CD14-positive monocyte (primary cell): Measurements from ENCODE around the gene TBX15. TPM values are rescaled to one million over a fixed set of nuclear protein-coding genes. Genes with fewer than 3 reads are reported as not detected.

Source experiments
- DNase-seq, 3 donors: peaks; one replicate each; pipeline ENCODE4 v3.0.0-alpha.2; 2011 to 2022
- H2AFZ ChIP-seq: 2 replicates; pipeline ENCODE4 v1.6.0; 2012; ENCODE audit warnings: mild to moderate bottlenecking, low read depth, low read length, inconsistent platforms; ENCODE audit not compliant: insufficient read depth, poor library complexity, severe bottlenecking
- H3K27ac ChIP-seq, 2 donors: 1 replicate in 1 of 2; 2 replicates in 1 of 2; pipeline ENCODE4 v1.5.1; 2012 to 2013; ENCODE audit warnings: low read length in 2 of 2, control low read depth in 1 of 2, inconsistent platforms in 1 of 2, low read depth in 1 of 2, mild to moderate bottlenecking in 1 of 2
- H3K27me3 ChIP-seq, 2 donors: one replicate each; pipeline versions ENCODE4 v1.6.0 to v1.6.1; 2011 to 2013; ENCODE audit warnings: low read length in 2 of 2; ENCODE audit not compliant: control insufficient read depth in 2 of 2, insufficient read depth in 2 of 2
- H3K36me3 ChIP-seq, 2 donors: replicated peaks in 1 of 2; 1 replicate in 1 of 2; 2 replicates in 1 of 2; pipeline versions ENCODE4 v1.5.1 to v1.6.1; 2012 to 2013; ENCODE audit warnings: low read length in 2 of 2, control low read depth in 1 of 2, inconsistent platforms in 1 of 2, mild to moderate bottlenecking in 1 of 2; ENCODE audit not compliant: insufficient read depth in 2 of 2, control insufficient read depth in 1 of 2
- H3K4me1 ChIP-seq, 2 donors: 1 replicate in 1 of 2; 2 replicates in 1 of 2; pipeline versions ENCODE4 v1.5.1 to v1.6.1; 2012 to 2013; ENCODE audit warnings: low read length in 2 of 2, control low read depth in 1 of 2, inconsistent platforms in 1 of 2, mild to moderate bottlenecking in 1 of 2, moderate library complexity in 1 of 2; ENCODE audit not compliant: insufficient read depth in 2 of 2, control insufficient read depth in 1 of 2
- H3K4me2 ChIP-seq: replicated peaks from 2 replicates; pipeline ENCODE3; 2012; ENCODE audit warnings: low read length, moderate library complexity, mild to moderate bottlenecking; ENCODE audit not compliant: poor library complexity, severe bottlenecking; ENCODE audit errors: extremely low read depth
- H3K4me3 ChIP-seq, 3 experiments: fragments of 200-600 bp in 1 of 3; sonication (generic) in 1 of 3; replicated peaks in 1 of 3; 1 replicate in 2 of 3; 2 replicates in 1 of 3; pipeline ENCODE4 v1.5.1; 2011 to 2013; ENCODE audit warnings: low read length in 3 of 3, mild to moderate bottlenecking in 3 of 3, control low read depth in 2 of 3, low read depth in 2 of 3, inconsistent platforms in 1 of 3, moderate library complexity in 1 of 3
- H3K79me2 ChIP-seq: 2 replicates; pipeline ENCODE4 v1.6.0; 2012; ENCODE audit warnings: mild to moderate bottlenecking, control low read depth, inconsistent platforms, low read length, moderate library complexity; ENCODE audit not compliant: insufficient read depth
- H3K9ac ChIP-seq: 2 replicates; pipeline ENCODE4 v1.6.0; 2017; ENCODE audit warnings: low read length, mild to moderate bottlenecking; ENCODE audit not compliant: insufficient read depth, poor library complexity, severe bottlenecking
- H3K9me3 ChIP-seq, 2 donors: replicated peaks in 1 of 2; 1 replicate in 1 of 2; 2 replicates in 1 of 2; pipeline versions ENCODE4 v1.5.1 to v1.6.1; 2012 to 2013; ENCODE audit warnings: low read length in 2 of 2, control low read depth in 1 of 2; ENCODE audit not compliant: control insufficient read depth in 1 of 2, insufficient read depth in 1 of 2
- H4K20me1 ChIP-seq: 2 replicates; pipeline ENCODE4 v1.6.0; 2012; ENCODE audit warnings: mild to moderate bottlenecking, low read length, control low read depth, moderate library complexity; ENCODE audit not compliant: insufficient read depth
- H3K27ac Mint-ChIP-seq, 7 donors: one replicate each; pipeline ENCODE4 v1.8.0; 2020; ENCODE audit warnings: mild to moderate bottlenecking in 7 of 7, mixed read lengths in 7 of 7, moderate library complexity in 6 of 7, inconsistent platforms in 2 of 7
- H3K27me3 Mint-ChIP-seq, 3 donors: one replicate each; pipeline ENCODE4 v1.8.0; 2021 to 2022; ENCODE audit warnings: low read depth in 3 of 3, mild to moderate bottlenecking in 3 of 3, mixed read lengths in 3 of 3, moderate library complexity in 3 of 3, inconsistent platforms in 1 of 3
- H3K36me3 Mint-ChIP-seq, 2 donors: one replicate each; pipeline ENCODE4 v1.8.0; 2020; ENCODE audit warnings: mixed read lengths in 2 of 2, inconsistent platforms in 1 of 2, mild to moderate bottlenecking in 1 of 2
- H3K4me1 Mint-ChIP-seq: one replicate; pipeline ENCODE4 v1.8.0; 2020; ENCODE audit warnings: mild to moderate bottlenecking, mixed read lengths
- H3K4me3 Mint-ChIP-seq, 2 donors: one replicate each; pipeline ENCODE4 v1.8.0; 2020; ENCODE audit warnings: mild to moderate bottlenecking in 2 of 2, mixed read lengths in 2 of 2, moderate library complexity in 1 of 2
- H3K9me3 Mint-ChIP-seq, 7 donors: one replicate each; pipeline ENCODE4 v1.8.0; 2020 to 2022; ENCODE audit warnings: mixed read lengths in 7 of 7, mild to moderate bottlenecking in 6 of 7, moderate library complexity in 6 of 7, inconsistent platforms in 2 of 7
- WGBS: methylation state at CpG from one replicate; pipeline ENCODE4 v1.1.5; 2013; ENCODE audit warnings: missing lambda C conversion rate; ENCODE audit not compliant: insufficient coverage; 5-methylcytosine and 5-hydroxymethylcytosine counted together
- intact Hi-C, 2 donors: fragments of 100-400 bp; cut with micrococcal nuclease; formaldehyde crosslinking; loops; one replicate each; pipeline versions ENCODE4 v1.15.0 to v1.15.1; 2023
- polyA plus RNA-seq, 3 donors: library from polyadenylated mRNA; depleted of rRNA in 1 of 3; unstranded in 2 of 3; stranded (reverse) in 1 of 3; fragments of 300-500 nt in 2 of 3; fragments of >200 nt in 1 of 3; fragmentation: Illumina TruSeq in 2 of 3; gene quantifications; 1 replicate in 2 of 3; 2 replicates in 1 of 3; pipeline ENCODE4 v1.2.3, GENCODE V29; 2012 to 2021
- TF ChIP-seq, protein P1 (sequence below): fragments of 200-600 bp; IDR thresholded peaks from one replicate; pipeline ENCODE4 v1.8.0; 2022; ENCODE audit warnings: antibody characterized with exemption, mild to moderate bottlenecking

TBX15 gene
- polyA plus RNA-seq, 3 donors = not detected

DNA sequence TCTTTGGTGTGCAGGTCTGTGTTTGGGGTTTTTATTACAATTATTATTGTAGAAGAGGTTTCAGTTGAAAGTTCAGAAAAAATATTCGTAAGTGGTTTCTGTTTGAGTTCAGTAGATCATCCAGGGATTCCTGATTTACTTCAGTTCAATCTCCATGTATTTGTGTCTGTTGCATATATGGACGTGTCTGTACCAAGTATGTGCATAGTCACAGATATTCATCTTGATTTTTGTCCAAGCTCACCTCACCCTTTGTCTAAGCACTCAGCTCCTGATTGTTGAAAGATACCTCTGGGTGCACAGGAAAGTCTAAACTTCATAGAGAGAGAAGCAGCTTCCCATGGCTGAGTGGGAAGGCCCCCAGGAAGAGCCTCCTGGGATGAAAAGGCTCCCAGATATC is 141.7 kb downstream of the TBX15 start:
- TF ChIP-seq, protein P1, sequence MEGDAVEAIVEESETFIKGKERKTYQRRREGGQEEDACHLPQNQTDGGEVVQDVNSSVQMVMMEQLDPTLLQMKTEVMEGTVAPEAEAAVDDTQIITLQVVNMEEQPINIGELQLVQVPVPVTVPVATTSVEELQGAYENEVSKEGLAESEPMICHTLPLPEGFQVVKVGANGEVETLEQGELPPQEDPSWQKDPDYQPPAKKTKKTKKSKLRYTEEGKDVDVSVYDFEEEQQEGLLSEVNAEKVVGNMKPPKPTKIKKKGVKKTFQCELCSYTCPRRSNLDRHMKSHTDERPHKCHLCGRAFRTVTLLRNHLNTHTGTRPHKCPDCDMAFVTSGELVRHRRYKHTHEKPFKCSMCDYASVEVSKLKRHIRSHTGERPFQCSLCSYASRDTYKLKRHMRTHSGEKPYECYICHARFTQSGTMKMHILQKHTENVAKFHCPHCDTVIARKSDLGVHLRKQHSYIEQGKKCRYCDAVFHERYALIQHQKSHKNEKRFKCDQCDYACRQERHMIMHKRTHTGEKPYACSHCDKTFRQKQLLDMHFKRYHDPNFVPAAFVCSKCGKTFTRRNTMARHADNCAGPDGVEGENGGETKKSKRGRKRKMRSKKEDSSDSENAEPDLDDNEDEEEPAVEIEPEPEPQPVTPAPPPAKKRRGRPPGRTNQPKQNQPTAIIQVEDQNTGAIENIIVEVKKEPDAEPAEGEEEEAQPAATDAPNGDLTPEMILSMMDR = no peak
- no peak overlapping the region for H3K27ac ChIP-seq
- no peak overlapping the region for H3K4me3 ChIP-seq
- H3K9me3 Mint-ChIP-seq = peaks cover 2 to 17% (median 8%) of the 10 kb centered on the region in 7 donors
- H3K4me2 ChIP-seq = no peak overlapping the region
- H3K4me1 ChIP-seq = peaks cover 0 to 2% of the 10 kb centered on the region in 2 donors
- no peak overlapping the region for H3K9ac ChIP-seq
- WGBS = 80% methylated on average over 1 of the region's 2 CpGs
- H3K36me3 ChIP-seq = no peaks in the 10 kb centered on the region
- H3K9me3 ChIP-seq = peaks cover 3 to 5% of the 10 kb centered on the region in 2 donors
- no peak overlapping the region for H2AFZ ChIP-seq
- no peaks in the 10 kb centered on the region for H3K27me3 ChIP-seq
- H3K27ac Mint-ChIP-seq = no peak overlapping the region
- H3K36me3 Mint-ChIP-seq = no peaks in the 10 kb centered on the region
- DNase-seq = no peak
- peaks cover 0 to 4% (median 0%) of the 10 kb centered on the region in 3 donors for H3K27me3 Mint-ChIP-seq
- H4K20me1 ChIP-seq = no peaks in the 10 kb centered on the region
- no peak overlapping the region for H3K4me3 Mint-ChIP-seq
- peaks cover 3% of the 10 kb centered on the region for H3K4me1 Mint-ChIP-seq
- no peaks in the 10 kb centered on the region for H3K79me2 ChIP-seq
- intact Hi-C loops = no loop called here

DNA sequence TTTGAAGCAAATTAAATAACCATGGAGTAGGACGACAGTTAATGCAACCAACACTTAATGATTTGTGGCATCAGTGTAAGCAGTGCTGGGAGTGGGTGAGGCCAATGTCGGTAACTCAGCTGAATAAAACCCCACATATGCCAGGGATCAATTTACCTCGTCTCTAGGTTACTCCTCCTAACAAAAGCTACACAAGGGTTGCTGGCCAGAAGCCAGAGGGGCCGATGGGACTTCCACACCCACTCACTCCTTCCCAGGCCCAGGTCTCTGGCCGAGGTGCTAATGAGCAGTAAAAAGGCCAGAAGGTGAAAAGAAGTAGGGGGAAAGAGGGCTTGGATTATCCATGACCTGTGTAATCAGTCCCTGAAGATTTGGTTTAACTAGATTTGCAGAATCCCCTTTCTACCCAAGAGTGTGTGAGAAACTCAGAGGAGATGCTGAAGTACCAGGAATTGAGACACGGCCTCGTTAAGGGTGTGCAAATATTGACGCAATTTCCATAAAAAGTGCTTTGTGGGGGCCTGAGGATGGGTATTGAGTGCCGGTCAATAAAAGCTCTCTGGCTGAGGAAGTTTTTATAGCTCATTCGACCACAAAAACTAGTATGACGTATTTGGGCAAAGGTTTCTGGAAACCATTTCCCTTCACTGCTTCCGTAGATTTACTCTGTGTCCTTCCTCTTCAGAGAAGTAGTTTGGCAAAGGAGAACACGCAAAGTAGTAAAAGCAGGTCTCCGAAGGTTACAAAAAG is 145.5 kb downstream of the TBX15 start:
- H3K4me3 Mint-ChIP-seq = no peak overlapping the region
- Histone ChIP-seq H3K4me1 (peaks cover 0 to 3% of the 10 kb centered on the region in 2 donors), H3K4me3 (no peak overlapping the region), H3K79me2 (no peaks in the 10 kb centered on the region), H3K9me3 (no peaks in the 10 kb centered on the region), H3K27ac (no peak overlapping the region), H4K20me1 (no peaks in the 10 kb centered on the region), H3K9ac (no peak overlapping the region), H3K27me3 (no peaks in the 10 kb centered on the region), H2AFZ (no peak overlapping the region), H3K36me3 (no peaks in the 10 kb centered on the region), H3K4me2 (no peak overlapping the region)
- H3K4me1 Mint-ChIP-seq = peaks cover 6% of the 10 kb centered on the region
- TF ChIP-seq, protein P1 = no peak
- 44% methylated on average over 5 of the region's 14 CpGs for WGBS
- no peak for DNase-seq
- peaks cover 0 to 6% (median 3%) of the 10 kb centered on the region in 7 donors for H3K9me3 Mint-ChIP-seq
- intact Hi-C loops = no loop called here
- H3K27me3 Mint-ChIP-seq = peaks cover 0 to 4% (median 0%) of the 10 kb centered on the region in 3 donors
- H3K36me3 Mint-ChIP-seq = no peaks in the 10 kb centered on the region
- no peak overlapping the region for H3K27ac Mint-ChIP-seq
